ENCODE measurements around the gene KCNJ14.
"Not testable (repeated sequence)": the region's sequence is repeated elsewhere in the genome, so short reads cannot be mapped to it uniquely, and the experiment has no call there.

The KCNJ14 gene

GRCh38 chr19:48473161-48473966 lies 18.0 kb downstream of the KCNJ14 start:
- DNase-seq = no peak

GRCh38 chr19:48474084-48474592 lies 18.8 kb downstream of the KCNJ14 start:
- no peak for DNase-seq

GRCh38 chr19:48475369-48476068 lies 20.1 kb downstream of the KCNJ14 start:
- DNase-seq = no peak

GRCh38 chr19:48476176-48476575 lies 20.8 kb downstream of the KCNJ14 start:
- DNase-seq = no peak

GRCh38 chr19:48477067-48477685 lies 21.8 kb downstream of the KCNJ14 start:
- DNase-seq = no peak

- no peak for DNase-seq
These were observed 22.4 kb downstream of the KCNJ14 start for GRCh38 chr19:48477698-48478338.

GRCh38 chr19:48478339-48479256 lies 23.2 kb downstream of the KCNJ14 start:
- DNase-seq = no peak

GRCh38 chr19:48479686-48480085 lies 24.3 kb downstream of the KCNJ14 start:
- DNase-seq = no peak

GRCh38 chr19:48480183-48480557 lies 24.8 kb downstream of the KCNJ14 start:
- peak; percentile 36 for DNase-seq

- peak; percentile 22 for DNase-seq
These were observed 25.5 kb downstream of the KCNJ14 start for GRCh38 chr19:48480558-48481500.

GRCh38 chr19:48481846-48482639 lies 26.7 kb downstream of the KCNJ14 start:
- DNase-seq = no peak

GRCh38 chr19:48483301-48483700 lies 27.9 kb downstream of the KCNJ14 start:
- no peak for DNase-seq

- no peak for DNase-seq
These were observed 29.0 kb downstream of the KCNJ14 start for GRCh38 chr19:48484247-48484893.

- no peak for DNase-seq
These were observed 29.7 kb downstream of the KCNJ14 start for GRCh38 chr19:48484931-48485612.

GRCh38 chr19:48486706-48487105 lies 31.3 kb downstream of the KCNJ14 start:
- DNase-seq = not testable (repeated sequence)

- DNase-seq = no peak
These were observed 32.2 kb downstream of the KCNJ14 start for GRCh38 chr19:48487544-48487943.

- DNase-seq = no peak
These were observed 32.6 kb downstream of the KCNJ14 start for GRCh38 chr19:48487948-48488347.

- DNase-seq = not testable (repeated sequence)
These were observed 33.1 kb downstream of the KCNJ14 start for GRCh38 chr19:48488478-48488877.
